GM12865 (cell line): ENCODE data around the gene TRIM66.

ENCODE experiments used
- DNase-seq: peaks from one replicate; pipeline ENCODE4 v3.0.0; 2010; ENCODE audit warnings: low read depth
- H3K4me3 ChIP-seq: 2 replicates; pipeline ENCODE4 v1.5.1; 2011; ENCODE audit warnings: mild to moderate bottlenecking, low read depth, low read length, control low read depth
- CTCF ChIP-seq: IDR thresholded peaks from 2 replicates; pipeline ENCODE4 v1.5.1; 2011; ENCODE audit warnings: low read length, control low read depth, low read depth, inconsistent platforms; ENCODE audit not compliant: insufficient read depth; ENCODE audit errors: missing control alignments

The TRIM66 gene

DNA sequence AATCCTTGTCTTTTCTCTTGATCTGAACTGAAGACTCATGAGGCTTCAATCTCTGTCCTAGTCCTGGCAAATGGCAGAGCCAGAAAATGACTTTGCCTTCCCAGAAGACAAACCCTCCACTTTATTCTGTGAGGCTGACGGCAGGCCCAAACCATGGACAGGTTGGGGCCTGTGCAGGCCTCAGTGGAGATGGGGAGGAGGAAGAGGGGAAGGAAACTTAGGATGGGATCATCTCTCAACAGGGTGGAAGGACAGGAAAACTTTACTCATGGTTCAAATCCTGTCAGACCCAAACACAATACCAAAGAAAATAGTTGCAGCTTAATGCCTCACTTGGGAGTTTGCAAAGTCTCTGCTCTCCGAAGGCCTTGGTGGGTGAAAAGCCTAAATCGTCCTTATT lies 10.0 kb upstream of the TRIM66 start:
- no peak for DNase-seq
- no peak overlapping the region for H3K4me3 ChIP-seq
- no peak for TF ChIP-seq CTCF

DNA sequence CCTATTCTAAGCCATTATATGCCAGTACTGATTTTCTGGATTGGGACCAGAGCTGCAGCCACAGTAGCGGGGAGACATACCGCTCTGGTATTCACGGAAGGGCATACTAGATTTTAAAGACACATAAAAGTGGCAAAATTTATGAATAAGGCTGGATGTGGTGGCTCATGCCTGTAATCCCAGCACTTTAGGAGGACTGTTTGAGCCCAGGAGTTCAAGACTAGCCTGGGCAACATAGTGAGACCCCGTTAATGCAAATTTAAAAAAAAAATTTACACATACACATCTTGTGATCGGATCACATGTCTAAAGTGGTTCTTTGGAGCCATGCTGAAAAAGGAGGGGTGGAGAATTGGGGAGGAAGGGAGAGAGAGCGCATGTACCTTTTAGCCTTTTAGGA lies 9.1 kb upstream of the TRIM66 start:
- DNase-seq, result no peak
- no peak for TF ChIP-seq CTCF
- no peak overlapping the region for H3K4me3 ChIP-seq

- DNase-seq, result no peak
- H3K4me3 ChIP-seq, result no peak overlapping the region
- TF ChIP-seq CTCF, result no peak
Measured at GRCh38 chr11:8690374-8691342, 8.2 kb upstream of the TRIM66 start.

GRCh38 chr11:8689726-8690255 lies 7.3 kb upstream of the TRIM66 start:
- peak overlapping the region; percentile 88 for H3K4me3 ChIP-seq

DNA sequence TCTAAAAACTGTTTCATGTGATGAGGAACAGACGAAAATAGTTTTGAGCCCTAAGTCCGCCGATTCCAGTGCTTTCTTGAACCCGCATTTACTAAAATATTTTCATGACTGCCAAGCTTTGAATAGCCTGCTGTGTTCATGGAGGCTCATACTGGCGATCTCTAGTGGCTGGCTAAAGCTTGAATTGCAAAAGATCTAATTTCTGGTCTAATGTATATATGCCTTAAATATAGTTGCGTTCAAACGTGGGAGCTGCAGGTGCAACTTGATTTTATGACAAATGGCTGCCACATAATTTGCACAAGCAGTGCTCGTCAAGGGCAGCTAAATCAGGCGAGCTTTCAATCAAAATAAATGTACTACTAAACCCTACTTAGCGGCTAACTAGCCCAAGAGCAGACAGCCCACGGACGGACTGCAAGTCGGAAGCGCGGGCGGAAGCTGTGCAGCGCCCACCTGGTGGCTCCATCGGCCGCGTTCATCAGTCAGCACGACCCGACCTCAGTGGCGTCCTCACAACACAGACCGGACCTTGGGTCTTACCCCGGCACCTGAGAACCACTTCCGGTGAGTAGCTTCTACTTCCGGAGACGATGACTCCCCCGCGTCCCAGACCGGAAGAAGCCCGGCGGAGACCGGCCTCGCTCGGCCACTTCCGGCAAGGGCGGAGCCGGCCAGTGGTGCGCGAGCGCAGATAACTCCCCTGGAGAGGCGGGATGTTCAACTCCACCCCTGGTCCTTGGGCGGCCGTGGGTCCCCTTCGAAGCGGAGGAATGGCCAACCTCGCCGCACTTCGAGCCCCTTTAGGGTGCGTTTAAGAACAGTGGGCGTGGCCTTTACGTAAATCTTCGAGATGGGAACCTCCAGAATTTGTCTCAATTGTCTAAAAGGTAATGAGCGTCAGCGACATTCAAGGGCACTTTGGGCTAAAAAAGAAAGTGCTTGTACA lies 6.2 kb upstream of the TRIM66 start:
- DNase-seq, result peak; percentile 99
- H3K4me3 ChIP-seq, result peak overlapping the region; percentile 88
- TF ChIP-seq CTCF, result peak; percentile 5

More at GRCh38 chr11:8689726-8690255, 7.3 kb upstream of the TRIM66 start:
- DNase-seq, result no peak
- TF ChIP-seq CTCF, result no peak

DNA sequence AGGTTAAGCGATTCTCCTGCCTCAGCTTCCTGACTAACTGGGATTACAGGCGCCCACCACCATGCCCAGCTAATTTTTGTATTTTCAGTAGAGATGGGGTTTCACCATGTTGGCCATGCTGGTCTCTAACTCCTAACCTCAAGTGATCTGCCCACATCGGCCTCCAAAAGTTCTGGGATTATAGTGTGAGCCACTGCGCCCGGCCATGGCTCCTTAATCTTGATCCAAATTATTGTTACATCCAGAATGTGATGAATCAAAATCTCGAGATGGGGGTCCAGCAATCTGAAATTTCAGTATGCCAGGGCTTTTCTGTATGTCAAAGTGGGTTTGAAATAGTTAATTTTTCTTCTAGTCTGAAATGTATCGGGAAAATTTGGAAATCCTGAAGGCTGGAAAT lies 3.9 kb upstream of the TRIM66 start:
- no peak for DNase-seq
- H3K4me3 ChIP-seq, result no peak overlapping the region

More for the DNA sequence above, 3.9 kb upstream of the TRIM66 start:
- no peak for TF ChIP-seq CTCF
